ENCODE data around the gene BLOC1S6. TPM values are rescaled to one million over a fixed set of nuclear protein-coding genes. Genes with fewer than 3 reads are reported as not detected.
A peak's percentile ranks its signal among the peaks of the same experiment; 100 is the strongest.

Gene BLOC1S6
- total and polyA plus RNA-seq, 9 of the 15 experiments (the other 6 are each of a cell fraction or from before 2014, with no cell fraction given), result 18.2 to 72.4 (median 38.4) TPM

- TF ChIP-seq HDGF (IDR thresholded peaks at IDR 0.05) (no peak), BRF2 (IDR thresholded peaks at IDR 0.05; ENCODE audit: borderline replicate concordance, insufficient read depth, insufficient read length) (no peak), THRB (CRISPR knock-in tag; conservative IDR thresholded peaks at IDR 0.05) (no peak), CREB5 (CRISPR knock-in tag; IDR thresholded peaks at IDR 0.05) (no peak), CBX8 (IDR thresholded peaks at IDR 0.05; ENCODE audit: borderline replicate concordance, extremely low read depth, low read depth, low read length, poor library complexity, severe bottlenecking) (no peak), ELF1 (tag; IDR thresholded peaks at IDR 0.05) (peak; percentile 89), L3MBTL2 (IDR thresholded peaks at IDR 0.05) (peak; percentile 96), RUNX1 (IDR thresholded peaks at IDR 0.05; ENCODE audit: low read depth) (no peak), SMARCC2 (IDR thresholded peaks at IDR 0.05; ENCODE audit: low read depth) (no peak), HDAC8 (tag; IDR thresholded peaks at IDR 0.05) (no peak), VEZF1 (CRISPR knock-in tag; IDR thresholded peaks at IDR 0.05) (peak; percentile 80), ZNF785 (CRISPR knock-in tag; IDR thresholded peaks at IDR 0.05) (no peak), SMARCB1 (IDR thresholded peaks at IDR 0.05; ENCODE audit: insufficient read length, low read depth) (no peak), MCM2 (IDR thresholded peaks at IDR 0.05; ENCODE audit: low read depth) (no peak), IRF1 (CRISPR knock-in tag; IDR thresholded peaks at IDR 0.05; ENCODE audit: borderline replicate concordance) (no peak), SP1 (CRISPR knock-in tag; IDR thresholded peaks at IDR 0.05) (peak; percentile 84), THAP7 (CRISPR knock-in tag; IDR thresholded peaks at IDR 0.05) (no peak), TEAD4 (IDR thresholded peaks at IDR 0.05; ENCODE audit: low read length) (no peak), TEAD4 (CRISPR knock-in tag; IDR thresholded peaks at IDR 0.05; ENCODE audit: borderline replicate concordance) (no peak)
Observed at GRCh38 chr15:45587095-45587862, at the start of gene BLOC1S6 (continued).

All from K562 (cell line).